Measurements from ENCODE around the gene TP53RK. TPM values are rescaled to one million over a fixed set of nuclear protein-coding genes. Genes with fewer than 3 reads are reported as not detected.

TP53RK gene
- total and polyA plus RNA-seq, 2 experiments from 2014 or later = 24.2 to 26.0 TPM

- Histone ChIP-seq H3K4me2 (no peak overlapping the region), H3K27me3 (ENCODE audit: insufficient read depth) (no peaks in the 10 kb centered on the region), H3K79me2 (replicated peaks; ENCODE audit: insufficient read depth) (no peaks in the 10 kb centered on the region), H2AFZ (peak overlapping the region; percentile 82), H3F3A (replicated peaks; ENCODE audit: low read depth) (no peaks in the 10 kb centered on the region), H4K20me1 (replicated peaks; ENCODE audit: insufficient read depth) (no peaks in the 10 kb centered on the region), H3K36me3 (ENCODE audit: insufficient read depth) (no peaks in the 10 kb centered on the region), H3K9me2 (ENCODE audit: insufficient read depth) (no peaks in the 10 kb centered on the region), H3K27ac (ENCODE audit: low read depth) (no peak overlapping the region), H3K4me1 (ENCODE audit: insufficient read depth) (peaks cover 18% of the 10 kb centered on the region), H3K4me3 (no peak overlapping the region)
- no peak overlapping the region for H3K27ac Mint-ChIP-seq
- TF ChIP-seq EZH2 (IDR thresholded peaks at IDR 0.05; ENCODE audit: low read depth, unreplicated experiment) (no peak), NANOG (IDR thresholded peaks at IDR 0.05; ENCODE audit: borderline replicate concordance) (no peak), JUNB (IDR thresholded peaks at IDR 0.05; ENCODE audit: unreplicated experiment) (no peak), CREB1 (CRISPR knock-in tag; IDR thresholded peaks at IDR 0.05; ENCODE audit: low read depth) (no peak), REST (IDR thresholded peaks at IDR 0.05; ENCODE audit: unreplicated experiment) (no peak), EZH2phosphoT487 (IDR thresholded peaks at IDR 0.05; ENCODE audit: unreplicated experiment) (no peak), POLR2AphosphoS5 (IDR thresholded peaks at IDR 0.05; ENCODE audit: low read depth) (no peak), ZNF114 (CRISPR knock-in tag; IDR thresholded peaks at IDR 0.05) (no peak), ZNF331 (CRISPR knock-in tag; IDR thresholded peaks at IDR 0.05; ENCODE audit: low read depth) (no peak), STAT1 (IDR thresholded peaks at IDR 0.05; ENCODE audit: unreplicated experiment) (no peak), ZNF462 (CRISPR knock-in tag; IDR thresholded peaks at IDR 0.05) (no peak)
- TF ChIP-seq, protein P1, sequence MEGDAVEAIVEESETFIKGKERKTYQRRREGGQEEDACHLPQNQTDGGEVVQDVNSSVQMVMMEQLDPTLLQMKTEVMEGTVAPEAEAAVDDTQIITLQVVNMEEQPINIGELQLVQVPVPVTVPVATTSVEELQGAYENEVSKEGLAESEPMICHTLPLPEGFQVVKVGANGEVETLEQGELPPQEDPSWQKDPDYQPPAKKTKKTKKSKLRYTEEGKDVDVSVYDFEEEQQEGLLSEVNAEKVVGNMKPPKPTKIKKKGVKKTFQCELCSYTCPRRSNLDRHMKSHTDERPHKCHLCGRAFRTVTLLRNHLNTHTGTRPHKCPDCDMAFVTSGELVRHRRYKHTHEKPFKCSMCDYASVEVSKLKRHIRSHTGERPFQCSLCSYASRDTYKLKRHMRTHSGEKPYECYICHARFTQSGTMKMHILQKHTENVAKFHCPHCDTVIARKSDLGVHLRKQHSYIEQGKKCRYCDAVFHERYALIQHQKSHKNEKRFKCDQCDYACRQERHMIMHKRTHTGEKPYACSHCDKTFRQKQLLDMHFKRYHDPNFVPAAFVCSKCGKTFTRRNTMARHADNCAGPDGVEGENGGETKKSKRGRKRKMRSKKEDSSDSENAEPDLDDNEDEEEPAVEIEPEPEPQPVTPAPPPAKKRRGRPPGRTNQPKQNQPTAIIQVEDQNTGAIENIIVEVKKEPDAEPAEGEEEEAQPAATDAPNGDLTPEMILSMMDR (conservative IDR thresholded peaks at IDR 0.05; ENCODE audit: low read depth in 2 of 2) = no peak
- TF ChIP-seq, protein P2, sequence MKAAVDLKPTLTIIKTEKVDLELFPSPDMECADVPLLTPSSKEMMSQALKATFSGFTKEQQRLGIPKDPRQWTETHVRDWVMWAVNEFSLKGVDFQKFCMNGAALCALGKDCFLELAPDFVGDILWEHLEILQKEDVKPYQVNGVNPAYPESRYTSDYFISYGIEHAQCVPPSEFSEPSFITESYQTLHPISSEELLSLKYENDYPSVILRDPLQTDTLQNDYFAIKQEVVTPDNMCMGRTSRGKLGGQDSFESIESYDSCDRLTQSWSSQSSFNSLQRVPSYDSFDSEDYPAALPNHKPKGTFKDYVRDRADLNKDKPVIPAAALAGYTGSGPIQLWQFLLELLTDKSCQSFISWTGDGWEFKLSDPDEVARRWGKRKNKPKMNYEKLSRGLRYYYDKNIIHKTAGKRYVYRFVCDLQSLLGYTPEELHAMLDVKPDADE (IDR thresholded peaks at IDR 0.05) = no peak
- peaks cover 19% of the 10 kb centered on the region for H3K9me3 Mint-ChIP-seq
- DNase-seq (ENCODE audit: low spot score) (no peak), ATAC-seq (no peak)
- no peak overlapping the region for H3K4me3 Mint-ChIP-seq
- H3K36me3 Mint-ChIP-seq (ENCODE audit: low read depth) = peaks cover 5% of the 10 kb centered on the region
- H3K4me1 Mint-ChIP-seq = peaks cover 26% of the 10 kb centered on the region
- peaks cover 1% of the 10 kb centered on the region for H3K27me3 Mint-ChIP-seq (ENCODE audit: insufficient read depth, low read depth, poor library complexity)
Observed at GRCh38 chr20:46701556-46701955, 12.3 kb upstream of the TP53RK start.
